ENCODE measurements around the gene ADAMTS17. TPM values are rescaled to one million over a fixed set of nuclear protein-coding genes. Genes with fewer than 3 reads are reported as not detected.

The ADAMTS17 gene
- total and polyA plus RNA-seq, 4 donors: 0.28 to 46.9 (median 9.1) TPM

GRCh38 chr15:100133001-100133400 is 208.8 kb downstream of the ADAMTS17 start:
- H3K9ac ChIP-seq (ENCODE audit: low read depth in 1 of 2, low read length in 2 of 2): no peak overlapping the region
- no peak overlapping the region for H3K27ac ChIP-seq (ENCODE audit: low read depth in 1 of 2, low read length in 2 of 2)
- H3K4me3 ChIP-seq (ENCODE audit: low read depth in 1 of 3, low read length in 3 of 3): no peak overlapping the region
- peaks cover 0 to 2% (median 0%) of the 10 kb centered on the region in 4 donors for H3K36me3 ChIP-seq (ENCODE audit: control insufficient read depth in 4 of 4, insufficient read depth in 3 of 4, low read depth in 1 of 4, low read length in 3 of 4)
- WGBS: 86% methylated on average over 3 of the region's 3 CpGs
- H3K27me3 ChIP-seq (ENCODE audit: control insufficient read depth in 4 of 4, insufficient read depth in 4 of 4, low read length in 3 of 4): no peaks in the 10 kb centered on the region
- no peaks in the 10 kb centered on the region for H3K9me3 ChIP-seq (ENCODE audit: control insufficient read depth in 4 of 4, low read length in 3 of 4)
- TF ChIP-seq RAD21 (IDR thresholded peaks at IDR 0.05): peak in 1 of 2 donors; percentile 16
- TF ChIP-seq JUND (IDR thresholded peaks at IDR 0.05): no peak
- no peak for TF ChIP-seq YY1 (IDR thresholded peaks at IDR 0.05)
- TF ChIP-seq, protein P1, sequence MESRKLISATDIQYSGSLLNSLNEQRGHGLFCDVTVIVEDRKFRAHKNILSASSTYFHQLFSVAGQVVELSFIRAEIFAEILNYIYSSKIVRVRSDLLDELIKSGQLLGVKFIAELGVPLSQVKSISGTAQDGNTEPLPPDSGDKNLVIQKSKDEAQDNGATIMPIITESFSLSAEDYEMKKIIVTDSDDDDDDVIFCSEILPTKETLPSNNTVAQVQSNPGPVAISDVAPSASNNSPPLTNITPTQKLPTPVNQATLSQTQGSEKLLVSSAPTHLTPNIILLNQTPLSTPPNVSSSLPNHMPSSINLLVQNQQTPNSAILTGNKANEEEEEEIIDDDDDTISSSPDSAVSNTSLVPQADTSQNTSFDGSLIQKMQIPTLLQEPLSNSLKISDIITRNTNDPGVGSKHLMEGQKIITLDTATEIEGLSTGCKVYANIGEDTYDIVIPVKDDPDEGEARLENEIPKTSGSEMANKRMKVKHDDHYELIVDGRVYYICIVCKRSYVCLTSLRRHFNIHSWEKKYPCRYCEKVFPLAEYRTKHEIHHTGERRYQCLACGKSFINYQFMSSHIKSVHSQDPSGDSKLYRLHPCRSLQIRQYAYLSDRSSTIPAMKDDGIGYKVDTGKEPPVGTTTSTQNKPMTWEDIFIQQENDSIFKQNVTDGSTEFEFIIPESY (IDR thresholded peaks at IDR 0.05): no peak
- DNase-seq (ENCODE audit: low spot score): no peak
- H3K4me1 ChIP-seq (ENCODE audit: control insufficient read depth in 4 of 4, insufficient read depth in 4 of 4, low read length in 3 of 4): peaks cover 1 to 13% (median 13%) of the 10 kb centered on the region in 4 donors

GRCh38 chr15:100132309-100132708 is 209.5 kb downstream of the ADAMTS17 start:
- peaks cover 1 to 13% (median 13%) of the 10 kb centered on the region in 4 donors for H3K4me1 ChIP-seq (ENCODE audit: control insufficient read depth in 4 of 4, insufficient read depth in 4 of 4, low read length in 3 of 4)
- H3K36me3 ChIP-seq (ENCODE audit: control insufficient read depth in 4 of 4, insufficient read depth in 3 of 4, low read depth in 1 of 4, low read length in 3 of 4): peaks cover 0 to 2% (median 0%) of the 10 kb centered on the region in 4 donors
- H3K9me3 ChIP-seq (ENCODE audit: control insufficient read depth in 4 of 4, low read length in 3 of 4): no peaks in the 10 kb centered on the region
- peak overlapping the region; percentile 22 to 62 for H3K27ac ChIP-seq (ENCODE audit: low read depth in 1 of 2, low read length in 2 of 2)
- no peak overlapping the region for H3K4me3 ChIP-seq (ENCODE audit: low read depth in 1 of 3, low read length in 3 of 3)
- no peak for TF ChIP-seq YY1 (IDR thresholded peaks at IDR 0.05)
- DNase-seq (ENCODE audit: low spot score): no peak
- WGBS: 50% methylated on average over 10 of the region's 10 CpGs
- no peaks in the 10 kb centered on the region for H3K27me3 ChIP-seq (ENCODE audit: control insufficient read depth in 4 of 4, insufficient read depth in 4 of 4, low read length in 3 of 4)
- H3K9ac ChIP-seq (ENCODE audit: low read depth in 1 of 2, low read length in 2 of 2): no peak overlapping the region

GRCh38 chr15:100131321-100132224 is 210.2 kb downstream of the ADAMTS17 start:
- TF ChIP-seq FOXA1 (IDR thresholded peaks at IDR 0.05): no peak
- TF ChIP-seq RAD21 (IDR thresholded peaks at IDR 0.05): peak; percentile 60
- TF ChIP-seq NR2F2 (IDR thresholded peaks at IDR 0.05): peak; percentile 78
- TF ChIP-seq FOXA2 (IDR thresholded peaks at IDR 0.05): no peak
- TF ChIP-seq SP1 (IDR thresholded peaks at IDR 0.05): peak; percentile 37
- TF ChIP-seq YY1 (IDR thresholded peaks at IDR 0.05): peak; percentile 22
- TF ChIP-seq, protein P2, sequence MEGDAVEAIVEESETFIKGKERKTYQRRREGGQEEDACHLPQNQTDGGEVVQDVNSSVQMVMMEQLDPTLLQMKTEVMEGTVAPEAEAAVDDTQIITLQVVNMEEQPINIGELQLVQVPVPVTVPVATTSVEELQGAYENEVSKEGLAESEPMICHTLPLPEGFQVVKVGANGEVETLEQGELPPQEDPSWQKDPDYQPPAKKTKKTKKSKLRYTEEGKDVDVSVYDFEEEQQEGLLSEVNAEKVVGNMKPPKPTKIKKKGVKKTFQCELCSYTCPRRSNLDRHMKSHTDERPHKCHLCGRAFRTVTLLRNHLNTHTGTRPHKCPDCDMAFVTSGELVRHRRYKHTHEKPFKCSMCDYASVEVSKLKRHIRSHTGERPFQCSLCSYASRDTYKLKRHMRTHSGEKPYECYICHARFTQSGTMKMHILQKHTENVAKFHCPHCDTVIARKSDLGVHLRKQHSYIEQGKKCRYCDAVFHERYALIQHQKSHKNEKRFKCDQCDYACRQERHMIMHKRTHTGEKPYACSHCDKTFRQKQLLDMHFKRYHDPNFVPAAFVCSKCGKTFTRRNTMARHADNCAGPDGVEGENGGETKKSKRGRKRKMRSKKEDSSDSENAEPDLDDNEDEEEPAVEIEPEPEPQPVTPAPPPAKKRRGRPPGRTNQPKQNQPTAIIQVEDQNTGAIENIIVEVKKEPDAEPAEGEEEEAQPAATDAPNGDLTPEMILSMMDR (IDR thresholded peaks at IDR 0.05; ENCODE audit: low read depth, low read length, missing input control): peak; percentile 32
- peak; percentile 52 to 75 for TF ChIP-seq HNF4A (conservative IDR thresholded peaks at IDR 0.05)
- TF ChIP-seq, protein P3, sequence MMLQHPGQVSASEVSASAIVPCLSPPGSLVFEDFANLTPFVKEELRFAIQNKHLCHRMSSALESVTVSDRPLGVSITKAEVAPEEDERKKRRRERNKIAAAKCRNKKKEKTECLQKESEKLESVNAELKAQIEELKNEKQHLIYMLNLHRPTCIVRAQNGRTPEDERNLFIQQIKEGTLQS (IDR thresholded peaks at IDR 0.05): no peak
- no peak for TF ChIP-seq TAF1 (conservative IDR thresholded peaks at IDR 0.05)
- TF ChIP-seq, protein P4, sequence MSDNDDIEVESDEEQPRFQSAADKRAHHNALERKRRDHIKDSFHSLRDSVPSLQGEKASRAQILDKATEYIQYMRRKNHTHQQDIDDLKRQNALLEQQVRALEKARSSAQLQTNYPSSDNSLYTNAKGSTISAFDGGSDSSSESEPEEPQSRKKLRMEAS (IDR thresholded peaks at IDR 0.05): peak; percentile 83
- TF ChIP-seq, protein P1 (IDR thresholded peaks at IDR 0.05): no peak
- TF ChIP-seq RXRA (IDR thresholded peaks at IDR 0.05): peak; percentile 37 to 52
- TF ChIP-seq JUND (IDR thresholded peaks at IDR 0.05): no peak
- Histone ChIP-seq H3K36me3 (ENCODE audit: control insufficient read depth in 4 of 4, insufficient read depth in 3 of 4, low read depth in 1 of 4, low read length in 3 of 4) (peaks cover 0 to 2% (median 0%) of the 10 kb centered on the region in 4 donors), H3K9me3 (ENCODE audit: control insufficient read depth in 4 of 4, low read length in 3 of 4) (no peaks in the 10 kb centered on the region), H3K9ac (ENCODE audit: low read depth in 1 of 2, low read length in 2 of 2) (no peak overlapping the region), H3K4me1 (ENCODE audit: control insufficient read depth in 4 of 4, insufficient read depth in 4 of 4, low read length in 3 of 4) (peaks cover 1 to 13% (median 13%) of the 10 kb centered on the region in 4 donors), H3K27me3 (ENCODE audit: control insufficient read depth in 4 of 4, insufficient read depth in 4 of 4, low read length in 3 of 4) (no peaks in the 10 kb centered on the region), H3K4me3 (ENCODE audit: low read depth in 1 of 3, low read length in 3 of 3) (no peak overlapping the region), H3K27ac (ENCODE audit: low read depth in 1 of 2, low read length in 2 of 2) (peak overlapping the region; percentile 22 to 62)
- WGBS: 51% methylated on average over 25 of the region's 25 CpGs
- DNase-seq (ENCODE audit: low spot score): peak; percentile 43
